SK-N-SH treated with all-trans-retinoic acid at 6 μM for 48 hours (cell line): ENCODE results near the gene DOK1.

Experiments
- CSDC2 ChIP-seq: fragments of 250-450 bp; sonication (Bioruptor Pico); IDR thresholded peaks from 2 replicates; pipeline ENCODE4 v1.5.0; 2020; ENCODE audit warnings: mild to moderate bottlenecking, moderate library complexity
- ESRRG ChIP-seq: fragments of 250-450 bp; sonication (Bioruptor Pico); IDR thresholded peaks from 2 replicates; pipeline ENCODE4 v1.6.1; 2021; ENCODE audit warnings: mild to moderate bottlenecking
- ZC3H10 ChIP-seq: fragments of 250-450 bp; sonication (Bioruptor Pico); IDR thresholded peaks from 2 replicates; pipeline ENCODE4 v1.5.1; 2021; ENCODE audit warnings: mild to moderate bottlenecking, moderate library complexity
- TF ChIP-seq, protein P1 (sequence below): fragments of 250-450 bp; sonication (Bioruptor Pico); IDR thresholded peaks from 2 replicates; pipeline ENCODE4 v1.8.0; 2020; ENCODE audit warnings: mild to moderate bottlenecking, moderate library complexity, borderline replicate concordance

DNA sequence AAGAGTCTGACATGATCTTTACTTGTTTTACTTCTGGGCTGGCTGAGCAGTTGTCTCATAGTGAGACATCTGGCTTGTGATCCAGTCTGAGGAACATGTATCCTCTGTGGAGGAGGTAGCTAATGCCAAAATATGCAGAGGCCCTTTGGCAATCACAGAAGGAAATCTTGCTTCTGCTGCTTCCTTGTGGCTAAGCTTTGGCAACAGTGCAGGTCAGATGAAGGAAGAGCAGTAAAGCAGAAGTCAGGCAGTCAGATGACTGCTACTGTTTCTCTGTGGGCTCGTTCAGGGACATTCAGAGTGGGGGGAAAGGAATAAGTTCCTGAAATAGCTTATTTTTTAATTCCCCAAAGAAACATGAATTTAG, 22.3 kb downstream of the DOK1 start:
- TF ChIP-seq, protein P1, sequence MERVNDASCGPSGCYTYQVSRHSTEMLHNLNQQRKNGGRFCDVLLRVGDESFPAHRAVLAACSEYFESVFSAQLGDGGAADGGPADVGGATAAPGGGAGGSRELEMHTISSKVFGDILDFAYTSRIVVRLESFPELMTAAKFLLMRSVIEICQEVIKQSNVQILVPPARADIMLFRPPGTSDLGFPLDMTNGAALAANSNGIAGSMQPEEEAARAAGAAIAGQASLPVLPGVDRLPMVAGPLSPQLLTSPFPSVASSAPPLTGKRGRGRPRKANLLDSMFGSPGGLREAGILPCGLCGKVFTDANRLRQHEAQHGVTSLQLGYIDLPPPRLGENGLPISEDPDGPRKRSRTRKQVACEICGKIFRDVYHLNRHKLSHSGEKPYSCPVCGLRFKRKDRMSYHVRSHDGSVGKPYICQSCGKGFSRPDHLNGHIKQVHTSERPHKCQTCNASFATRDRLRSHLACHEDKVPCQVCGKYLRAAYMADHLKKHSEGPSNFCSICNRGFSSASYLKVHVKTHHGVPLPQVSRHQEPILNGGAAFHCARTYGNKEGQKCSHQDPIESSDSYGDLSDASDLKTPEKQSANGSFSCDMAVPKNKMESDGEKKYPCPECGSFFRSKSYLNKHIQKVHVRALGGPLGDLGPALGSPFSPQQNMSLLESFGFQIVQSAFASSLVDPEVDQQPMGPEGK (CRISPR knock-in tag), result no peak
- TF ChIP-seq ESRRG (CRISPR knock-in tag) (no peak), CSDC2 (CRISPR knock-in tag) (no peak), ZC3H10 (CRISPR knock-in tag) (no peak)
